GM19351 (cell line): ENCODE results near the gene TOR4A.
"Not testable (repeated sequence)": the region's sequence is repeated elsewhere in the genome, so short reads cannot be mapped to it uniquely, and the experiment has no call there.

Experiments
- ATAC-seq: cut with Tn5 transposase; IDR thresholded peaks from one replicate; pipeline ENCODE4 v1.9.1; 2021; ENCODE audit warnings: mild to moderate bottlenecking, moderate library complexity; ENCODE audit not compliant: unreplicated experiment

The TOR4A gene

GRCh38 chr9:137315581-137316011 lies 38.1 kb downstream of the TOR4A start:
- no peak for ATAC-seq

GRCh38 chr9:137316012-137316981 lies 38.8 kb downstream of the TOR4A start:
- ATAC-seq: peak; percentile 46

GRCh38 chr9:137317021-137317717 lies 39.6 kb downstream of the TOR4A start:
- no peak for ATAC-seq

GRCh38 chr9:137317718-137318511 lies 40.4 kb downstream of the TOR4A start:
- ATAC-seq: no peak

- ATAC-seq: no peak
These were observed 41.1 kb downstream of the TOR4A start for GRCh38 chr9:137318602-137319001.

- ATAC-seq: no peak
These were observed 41.6 kb downstream of the TOR4A start for GRCh38 chr9:137319011-137319738.

GRCh38 chr9:137319739-137320551 lies 42.4 kb downstream of the TOR4A start:
- ATAC-seq: no peak

- no peak for ATAC-seq
These were observed 43.2 kb downstream of the TOR4A start for GRCh38 chr9:137320555-137321384.

- no peak for ATAC-seq
These were observed 44.3 kb downstream of the TOR4A start for GRCh38 chr9:137321726-137322361.

- no peak for ATAC-seq
These were observed 46.2 kb downstream of the TOR4A start for GRCh38 chr9:137323531-137324331.

GRCh38 chr9:137325124-137325523 lies 47.6 kb downstream of the TOR4A start:
- no peak for ATAC-seq

- no peak for ATAC-seq
These were observed 48.3 kb downstream of the TOR4A start for GRCh38 chr9:137325799-137326198.

- ATAC-seq: no peak
These were observed 49.0 kb downstream of the TOR4A start for GRCh38 chr9:137326445-137327065.

GRCh38 chr9:137327641-137328550 lies 50.4 kb downstream of the TOR4A start:
- not testable (repeated sequence) for ATAC-seq

GRCh38 chr9:137329590-137329989 lies 52.1 kb downstream of the TOR4A start:
- not testable (repeated sequence) for ATAC-seq

- no peak for ATAC-seq
These were observed 53.2 kb downstream of the TOR4A start for GRCh38 chr9:137330689-137331088.
